ENCODE results near the gene DOCK4.

DOCK4 gene

DNA sequence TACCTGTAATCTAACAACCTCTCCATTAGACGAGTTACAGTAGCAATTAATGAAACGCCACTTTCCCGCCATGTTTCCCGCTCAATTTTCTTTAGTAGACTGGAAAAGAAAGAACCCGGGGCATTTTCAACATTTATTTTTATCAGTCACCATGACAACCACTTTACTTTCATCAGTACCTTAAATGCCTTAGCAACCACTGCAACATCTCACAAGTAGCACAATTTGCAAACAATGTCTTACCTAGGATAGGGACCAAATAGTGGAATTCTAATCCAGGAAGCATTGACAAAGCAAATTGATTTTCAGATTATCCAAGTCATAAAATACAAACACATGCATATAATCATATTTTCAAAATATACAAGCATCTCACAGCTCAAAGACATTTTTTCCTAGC, 422.3 kb downstream of the DOCK4 start:
- H3K4me3 ChIP-seq (ENCODE audit: insufficient read depth, low read length, poor library complexity, severe bottlenecking): no peak overlapping the region
- no peak overlapping the region for H3K9ac ChIP-seq (ENCODE audit: low read length)
- TF ChIP-seq, protein P1, sequence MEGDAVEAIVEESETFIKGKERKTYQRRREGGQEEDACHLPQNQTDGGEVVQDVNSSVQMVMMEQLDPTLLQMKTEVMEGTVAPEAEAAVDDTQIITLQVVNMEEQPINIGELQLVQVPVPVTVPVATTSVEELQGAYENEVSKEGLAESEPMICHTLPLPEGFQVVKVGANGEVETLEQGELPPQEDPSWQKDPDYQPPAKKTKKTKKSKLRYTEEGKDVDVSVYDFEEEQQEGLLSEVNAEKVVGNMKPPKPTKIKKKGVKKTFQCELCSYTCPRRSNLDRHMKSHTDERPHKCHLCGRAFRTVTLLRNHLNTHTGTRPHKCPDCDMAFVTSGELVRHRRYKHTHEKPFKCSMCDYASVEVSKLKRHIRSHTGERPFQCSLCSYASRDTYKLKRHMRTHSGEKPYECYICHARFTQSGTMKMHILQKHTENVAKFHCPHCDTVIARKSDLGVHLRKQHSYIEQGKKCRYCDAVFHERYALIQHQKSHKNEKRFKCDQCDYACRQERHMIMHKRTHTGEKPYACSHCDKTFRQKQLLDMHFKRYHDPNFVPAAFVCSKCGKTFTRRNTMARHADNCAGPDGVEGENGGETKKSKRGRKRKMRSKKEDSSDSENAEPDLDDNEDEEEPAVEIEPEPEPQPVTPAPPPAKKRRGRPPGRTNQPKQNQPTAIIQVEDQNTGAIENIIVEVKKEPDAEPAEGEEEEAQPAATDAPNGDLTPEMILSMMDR (IDR thresholded peaks at IDR 0.05; ENCODE audit: insufficient read depth, low read length, poor library complexity, severe bottlenecking): no peak
- no peak for TF ChIP-seq EZH2phosphoT487 (conservative IDR thresholded peaks at IDR 0.05; ENCODE audit: low read length)
- H3K27me3 ChIP-seq (ENCODE audit: low read length): no peaks in the 10 kb centered on the region
- no peak overlapping the region for H3K27ac ChIP-seq (ENCODE audit: low read depth, low read length)
- no peaks in the 10 kb centered on the region for H3F3A ChIP-seq (ENCODE audit: insufficient read depth)
- no peak overlapping the region for H3K4me2 ChIP-seq (ENCODE audit: low read depth, low read length, poor library complexity, severe bottlenecking)
- H3K79me2 ChIP-seq (ENCODE audit: insufficient read depth, low read length): no peaks in the 10 kb centered on the region
- no peaks in the 10 kb centered on the region for H3K9me2 ChIP-seq (replicated peaks; ENCODE audit: insufficient read depth, low read length)
- no peak overlapping the region for H2AFZ ChIP-seq (ENCODE audit: low read depth, low read length, severe bottlenecking)
- no peaks in the 10 kb centered on the region for H3K36me3 ChIP-seq (ENCODE audit: low read length)
- H3K9me3 ChIP-seq (ENCODE audit: insufficient read depth, low read length): no peaks in the 10 kb centered on the region
- H4K20me1 ChIP-seq (ENCODE audit: low read depth, low read length): no peaks in the 10 kb centered on the region

DNA sequence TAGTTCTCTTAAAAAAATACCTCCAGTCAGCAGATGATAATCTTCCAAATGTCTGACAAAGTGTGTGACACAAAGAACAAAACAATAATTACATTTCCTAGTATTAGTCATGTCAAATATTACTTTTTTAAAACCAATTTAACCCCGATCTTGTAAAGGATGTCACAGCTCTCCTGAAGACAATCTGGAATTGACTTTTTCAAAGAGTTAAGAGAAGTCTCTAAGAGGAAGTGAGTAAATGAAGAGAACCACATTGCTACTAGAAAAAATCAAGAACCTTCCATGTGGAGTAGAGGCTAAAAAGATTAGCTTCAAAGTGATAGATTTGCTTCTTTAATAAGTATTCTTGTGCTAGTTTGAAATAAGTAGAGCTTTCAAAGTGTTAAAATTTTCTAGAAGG, 425.7 kb downstream of the DOCK4 start:
- Histone ChIP-seq H2AFZ (ENCODE audit: low read depth, low read length, severe bottlenecking) (no peak overlapping the region), H3K9me2 (replicated peaks; ENCODE audit: insufficient read depth, low read length) (no peaks in the 10 kb centered on the region), H3K27ac (ENCODE audit: low read depth, low read length) (no peak overlapping the region), H3K9ac (ENCODE audit: low read length) (no peak overlapping the region), H3K36me3 (ENCODE audit: low read length) (no peaks in the 10 kb centered on the region), H4K20me1 (ENCODE audit: low read depth, low read length) (no peaks in the 10 kb centered on the region), H3K9me3 (ENCODE audit: insufficient read depth, low read length) (no peaks in the 10 kb centered on the region), H3K4me3 (ENCODE audit: insufficient read depth, low read length, poor library complexity, severe bottlenecking) (no peak overlapping the region), H3K79me2 (ENCODE audit: insufficient read depth, low read length) (no peaks in the 10 kb centered on the region), H3F3A (ENCODE audit: insufficient read depth) (no peaks in the 10 kb centered on the region), H3K4me2 (ENCODE audit: low read depth, low read length, poor library complexity, severe bottlenecking) (no peak overlapping the region), H3K27me3 (ENCODE audit: low read length) (no peaks in the 10 kb centered on the region)
- no peak for TF ChIP-seq EZH2phosphoT487 (conservative IDR thresholded peaks at IDR 0.05; ENCODE audit: low read length)
- TF ChIP-seq, protein P1 (IDR thresholded peaks at IDR 0.05; ENCODE audit: insufficient read depth, low read length, poor library complexity, severe bottlenecking): no peak

DNA sequence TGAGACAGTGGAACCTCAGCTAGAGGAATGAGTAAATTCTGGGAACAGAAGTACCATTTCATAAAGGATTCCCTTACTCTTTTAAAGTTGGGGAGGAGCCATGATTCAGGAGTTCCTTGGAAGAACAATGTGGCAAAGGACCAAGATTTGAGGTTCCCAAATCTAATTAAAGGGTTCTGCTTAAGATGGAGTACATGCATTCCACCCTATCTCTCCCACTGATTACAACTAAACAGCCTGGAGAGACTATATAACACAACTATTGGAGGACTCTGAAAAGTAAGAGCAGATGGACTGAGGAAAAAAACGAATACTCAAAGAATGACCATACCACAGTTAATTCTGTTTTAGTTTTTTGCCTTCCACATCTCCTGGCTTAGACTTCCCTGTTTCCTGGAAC, 431.0 kb downstream of the DOCK4 start:
- H3K9me2 ChIP-seq (replicated peaks; ENCODE audit: insufficient read depth, low read length): no peaks in the 10 kb centered on the region

More for the DNA sequence above, 431.0 kb downstream of the DOCK4 start:
- no peaks in the 10 kb centered on the region for H3K27me3 ChIP-seq (ENCODE audit: low read length)
- no peak overlapping the region for H2AFZ ChIP-seq (ENCODE audit: low read depth, low read length, severe bottlenecking)
- no peak overlapping the region for H3K9ac ChIP-seq (ENCODE audit: low read length)
- H4K20me1 ChIP-seq (ENCODE audit: low read depth, low read length): no peaks in the 10 kb centered on the region
- H3K79me2 ChIP-seq (ENCODE audit: insufficient read depth, low read length): no peaks in the 10 kb centered on the region
- H3K9me3 ChIP-seq (ENCODE audit: insufficient read depth, low read length): no peaks in the 10 kb centered on the region
- no peak overlapping the region for H3K27ac ChIP-seq (ENCODE audit: low read depth, low read length)
- H3K4me3 ChIP-seq (ENCODE audit: insufficient read depth, low read length, poor library complexity, severe bottlenecking): no peak overlapping the region
- no peak overlapping the region for H3K4me2 ChIP-seq (ENCODE audit: low read depth, low read length, poor library complexity, severe bottlenecking)
- H3K36me3 ChIP-seq (ENCODE audit: low read length): no peaks in the 10 kb centered on the region
- TF ChIP-seq EZH2phosphoT487 (conservative IDR thresholded peaks at IDR 0.05; ENCODE audit: low read length): no peak
- TF ChIP-seq, protein P1 (IDR thresholded peaks at IDR 0.05; ENCODE audit: insufficient read depth, low read length, poor library complexity, severe bottlenecking): no peak
- H3F3A ChIP-seq (ENCODE audit: insufficient read depth): no peaks in the 10 kb centered on the region
